Hepatocyte (in vitro differentiated cells): Measurements from ENCODE around the gene CPA1. TPM values are rescaled to one million over a fixed set of nuclear protein-coding genes. Genes with fewer than 3 reads are reported as not detected.

ENCODE experiments used
- DNase-seq: peaks from one replicate; pipeline ENCODE4 v3.0.0-alpha.2; 2016; ENCODE audit warnings: low spot score
- H2AFZ ChIP-seq: fragments of 200-600 bp; sonication (generic); 2 replicates; pipeline ENCODE4 v1.6.0; 2016; ENCODE audit warnings: antibody characterized with exemption, mild to moderate bottlenecking
- H3K27ac ChIP-seq: fragments of 200-600 bp; sonication (generic); 2 replicates; pipeline ENCODE4 v1.5.1; 2016; ENCODE audit warnings: mild to moderate bottlenecking
- H3K27me3 ChIP-seq: fragments of 200-600 bp; sonication (generic); 2 replicates; pipeline ENCODE4 v1.6.1; 2016
- H3K36me3 ChIP-seq: fragments of 200-600 bp; sonication (generic); replicated peaks from 2 replicates; pipeline ENCODE4 v1.5.1; 2016; ENCODE audit warnings: low read depth; ENCODE audit not compliant: insufficient read depth
- H3K4me1 ChIP-seq: fragments of 200-600 bp; sonication (generic); 2 replicates; pipeline ENCODE4 v1.5.1; 2016; ENCODE audit warnings: mild to moderate bottlenecking, moderate library complexity; ENCODE audit not compliant: insufficient read depth
- H3K4me2 ChIP-seq: fragments of 200-600 bp; sonication (generic); 2 replicates; pipeline ENCODE4 v1.6.0; 2016
- H3K4me3 ChIP-seq: fragments of 200-600 bp; sonication (generic); 2 replicates; pipeline ENCODE4 v1.5.1; 2016; ENCODE audit warnings: mild to moderate bottlenecking
- H3K79me2 ChIP-seq: fragments of 200-600 bp; sonication (generic); 2 replicates; pipeline ENCODE4 v1.6.0; 2017; ENCODE audit warnings: mild to moderate bottlenecking
- H3K9me2 ChIP-seq: fragments of 200-600 bp; sonication (generic); replicated peaks from 2 replicates; pipeline ENCODE4 v1.6.0; 2017; ENCODE audit warnings: mild to moderate bottlenecking; ENCODE audit not compliant: insufficient read depth
- H3K9me3 ChIP-seq: fragments of 200-600 bp; sonication (generic); 2 replicates; pipeline ENCODE4 v1.5.1; 2016; ENCODE audit warnings: low read depth, mild to moderate bottlenecking
- H4K20me1 ChIP-seq: fragments of 200-600 bp; sonication (generic); 2 replicates; pipeline ENCODE4 v1.6.0; 2016; ENCODE audit warnings: mild to moderate bottlenecking; ENCODE audit not compliant: insufficient read depth, poor library complexity, severe bottlenecking
- EZH2 ChIP-seq: fragments of 200-600 bp; sonication (generic); IDR thresholded peaks from 2 replicates; pipeline ENCODE4 v1.6.1; 2016; ENCODE audit warnings: antibody characterized with exemption, mild to moderate bottlenecking, borderline replicate concordance
- EZH2phosphoT487 ChIP-seq: fragments of 200-600 bp; sonication (generic); IDR thresholded peaks from one replicate; pipeline ENCODE4 v1.6.1; 2018; ENCODE audit warnings: antibody characterized with exemption, mild to moderate bottlenecking, low read depth, moderate library complexity; ENCODE audit not compliant: unreplicated experiment, severe bottlenecking
- WGBS: methylation state at CpG from one replicate; pipeline ENCODE4 v1.1.6; 2016; ENCODE audit warnings: low lambda C conversion rate; ENCODE audit errors: missing lambda C conversion rate; 5-methylcytosine and 5-hydroxymethylcytosine counted together
- polyA plus RNA-seq: library from polyadenylated mRNA; unstranded; fragments of >200 nt; fragmentation: Nextera tagmentation; extraction: Ambion mirVana; gene quantifications from 2 replicates; pipeline ENCODE4 v1.2.1, GENCODE V29; 2016
- total RNA-seq: library from RNA; depleted of rRNA; stranded (reverse); fragments of >200 nt; gene quantifications from 2 replicates; pipeline ENCODE4 v1.2.3, GENCODE V29; 2014
- TF ChIP-seq, protein P1 (sequence below): fragments of 200-600 bp; sonication (generic); IDR thresholded peaks from 2 replicates; pipeline ENCODE4 v1.5.1; 2016; ENCODE audit warnings: antibody characterized with exemption, mild to moderate bottlenecking; ENCODE audit not compliant: poor library complexity

Gene CPA1
- total and polyA plus RNA-seq, 2 experiments from 2014 or later: 3.8 to 4.4 TPM

DNA sequence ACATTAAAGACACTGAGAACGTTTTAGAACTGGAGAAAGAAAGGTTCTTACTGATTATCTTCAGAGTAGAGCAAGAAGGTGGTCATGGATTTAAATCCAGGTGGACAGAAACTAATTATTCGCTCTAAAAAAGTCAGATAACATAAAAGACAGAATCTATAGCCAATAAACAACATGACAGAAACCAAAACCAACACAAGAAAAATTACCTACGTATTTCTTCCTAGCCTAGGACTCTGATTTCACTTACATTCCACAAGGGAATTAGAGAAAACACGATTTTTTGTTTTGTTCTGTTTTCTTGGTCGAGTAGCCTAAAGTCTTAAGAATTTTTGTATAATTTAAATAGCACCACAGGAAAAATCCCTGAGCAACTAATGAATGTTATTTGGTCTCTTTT, 15.1 kb downstream of the CPA1 start:
- Histone ChIP-seq H3K9me3 (no peaks in the 10 kb centered on the region), H3K79me2 (no peaks in the 10 kb centered on the region), H3K27ac (peak overlapping the region; percentile 75), H3K4me1 (peaks cover 46% of the 10 kb centered on the region), H4K20me1 (no peaks in the 10 kb centered on the region), H3K4me2 (no peak overlapping the region), H2AFZ (no peak overlapping the region), H3K36me3 (no peaks in the 10 kb centered on the region), H3K9me2 (no peaks in the 10 kb centered on the region), H3K27me3 (no peaks in the 10 kb centered on the region), H3K4me3 (no peak overlapping the region)
- TF ChIP-seq, protein P1, sequence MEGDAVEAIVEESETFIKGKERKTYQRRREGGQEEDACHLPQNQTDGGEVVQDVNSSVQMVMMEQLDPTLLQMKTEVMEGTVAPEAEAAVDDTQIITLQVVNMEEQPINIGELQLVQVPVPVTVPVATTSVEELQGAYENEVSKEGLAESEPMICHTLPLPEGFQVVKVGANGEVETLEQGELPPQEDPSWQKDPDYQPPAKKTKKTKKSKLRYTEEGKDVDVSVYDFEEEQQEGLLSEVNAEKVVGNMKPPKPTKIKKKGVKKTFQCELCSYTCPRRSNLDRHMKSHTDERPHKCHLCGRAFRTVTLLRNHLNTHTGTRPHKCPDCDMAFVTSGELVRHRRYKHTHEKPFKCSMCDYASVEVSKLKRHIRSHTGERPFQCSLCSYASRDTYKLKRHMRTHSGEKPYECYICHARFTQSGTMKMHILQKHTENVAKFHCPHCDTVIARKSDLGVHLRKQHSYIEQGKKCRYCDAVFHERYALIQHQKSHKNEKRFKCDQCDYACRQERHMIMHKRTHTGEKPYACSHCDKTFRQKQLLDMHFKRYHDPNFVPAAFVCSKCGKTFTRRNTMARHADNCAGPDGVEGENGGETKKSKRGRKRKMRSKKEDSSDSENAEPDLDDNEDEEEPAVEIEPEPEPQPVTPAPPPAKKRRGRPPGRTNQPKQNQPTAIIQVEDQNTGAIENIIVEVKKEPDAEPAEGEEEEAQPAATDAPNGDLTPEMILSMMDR: no peak
- TF ChIP-seq EZH2phosphoT487: no peak
- no peak for TF ChIP-seq EZH2
- DNase-seq: no peak
- WGBS: 74% methylated on average over 5 of the region's 5 CpGs

DNA sequence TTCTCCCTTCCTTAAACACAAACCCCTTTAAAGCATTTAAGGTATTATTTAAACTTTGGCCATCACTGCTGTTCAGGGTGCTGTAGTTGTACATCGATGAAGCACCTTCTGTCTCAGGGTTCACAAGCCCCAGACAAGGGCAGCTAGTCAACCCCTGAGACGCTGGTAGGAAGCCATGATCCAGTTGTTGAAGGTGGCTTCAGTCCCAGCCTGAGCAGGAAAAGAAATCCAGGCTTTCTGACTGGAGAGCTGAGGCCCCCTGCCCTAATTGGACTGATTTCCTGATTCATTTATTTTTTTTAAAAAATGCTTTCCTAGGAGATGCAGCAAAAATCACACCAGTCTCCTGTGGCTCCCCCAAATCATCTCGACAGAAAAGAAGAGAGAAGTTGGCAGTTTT, 15.8 kb downstream of the CPA1 start:
- Histone ChIP-seq H3K4me1 (peaks cover 46% of the 10 kb centered on the region), H3K4me2 (no peak overlapping the region), H4K20me1 (no peaks in the 10 kb centered on the region), H3K4me3 (no peak overlapping the region), H2AFZ (no peak overlapping the region), H3K9me3 (no peaks in the 10 kb centered on the region), H3K27me3 (no peaks in the 10 kb centered on the region), H3K36me3 (no peaks in the 10 kb centered on the region), H3K9me2 (no peaks in the 10 kb centered on the region), H3K79me2 (no peaks in the 10 kb centered on the region), H3K27ac (peak overlapping the region; percentile 75)
- DNase-seq: no peak
- WGBS: 80% methylated on average over 3 of the region's 3 CpGs
- TF ChIP-seq EZH2phosphoT487 (no peak), EZH2 (no peak)
- TF ChIP-seq, protein P1: no peak

DNA sequence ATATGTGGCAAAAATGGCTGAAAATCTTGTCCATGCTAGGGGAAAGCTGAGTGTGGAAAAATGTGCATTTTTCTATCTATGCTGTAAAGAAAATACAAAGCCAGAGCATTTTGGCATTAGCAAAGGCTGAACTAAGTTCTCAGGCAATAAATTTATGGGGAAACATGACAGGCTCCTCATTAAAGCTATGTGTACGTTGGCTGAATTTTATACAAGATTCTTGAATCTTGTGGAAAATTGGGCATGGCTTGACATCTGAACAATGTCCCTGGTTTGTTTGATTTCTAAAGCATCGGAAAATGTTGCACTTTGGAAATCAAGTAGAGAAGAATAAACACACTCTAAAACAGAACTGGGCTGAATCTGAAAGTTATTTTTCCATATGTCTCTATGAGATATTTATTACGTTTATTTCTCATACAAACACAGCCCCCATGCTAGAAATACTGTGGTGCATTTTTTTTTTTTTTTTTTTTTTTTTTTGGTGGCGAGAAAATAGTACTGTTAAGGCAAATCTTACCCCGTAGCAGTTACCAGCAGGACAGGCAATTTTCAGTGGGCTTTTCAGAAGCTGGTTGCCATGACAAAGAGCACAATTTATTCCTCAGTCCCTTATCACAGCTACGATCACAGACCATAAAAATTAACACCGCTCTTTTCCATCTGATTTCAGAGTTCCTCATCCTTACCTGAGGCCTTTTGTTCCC, 16.9 kb downstream of the CPA1 start:
- 59% methylated on average over 7 of the region's 7 CpGs for WGBS
- H3K27ac ChIP-seq: peak overlapping the region; percentile 75
- peaks cover 41% of the 10 kb centered on the region for H3K4me1 ChIP-seq
- no peaks in the 10 kb centered on the region for H3K79me2 ChIP-seq
- no peak overlapping the region for H3K4me2 ChIP-seq
- H3K4me3 ChIP-seq: no peak overlapping the region
- peak; percentile 39 for TF ChIP-seq EZH2phosphoT487
- no peak for TF ChIP-seq EZH2
- no peak for DNase-seq
- H2AFZ ChIP-seq: no peak overlapping the region
- no peaks in the 10 kb centered on the region for H4K20me1 ChIP-seq
- no peaks in the 10 kb centered on the region for H3K27me3 ChIP-seq
- H3K9me2 ChIP-seq: no peaks in the 10 kb centered on the region
- H3K36me3 ChIP-seq: no peaks in the 10 kb centered on the region
- no peaks in the 10 kb centered on the region for H3K9me3 ChIP-seq

DNA sequence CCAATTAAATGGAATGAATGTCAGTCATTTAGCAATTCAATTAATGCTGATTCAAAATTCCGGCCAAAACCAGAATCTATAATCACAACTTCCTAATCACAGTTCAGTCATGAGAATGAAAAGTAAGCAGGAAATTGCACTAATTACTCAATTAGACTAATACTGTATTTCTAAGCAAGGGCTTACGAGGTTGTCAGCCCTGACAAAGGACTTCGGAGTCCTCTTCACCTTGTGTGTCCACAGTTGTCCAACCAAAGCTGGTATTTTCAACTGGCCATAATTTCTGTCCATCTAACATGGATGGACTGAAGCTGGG, 17.4 kb downstream of the CPA1 start:
- H3K36me3 ChIP-seq: no peaks in the 10 kb centered on the region
- no peak for TF ChIP-seq EZH2
- TF ChIP-seq, protein P1: no peak
- H3K79me2 ChIP-seq: no peaks in the 10 kb centered on the region
- no peaks in the 10 kb centered on the region for H3K9me2 ChIP-seq
- H4K20me1 ChIP-seq: no peaks in the 10 kb centered on the region
- no peaks in the 10 kb centered on the region for H3K27me3 ChIP-seq
- no peak overlapping the region for H3K4me2 ChIP-seq
- 80% methylated on average over 3 of the region's 3 CpGs for WGBS
- peak overlapping the region; percentile 75 for H3K27ac ChIP-seq
- H3K4me1 ChIP-seq: peaks cover 36% of the 10 kb centered on the region
- H3K9me3 ChIP-seq: no peaks in the 10 kb centered on the region
- no peak overlapping the region for H3K4me3 ChIP-seq
- DNase-seq: no peak
- H2AFZ ChIP-seq: no peak overlapping the region
